Fibroblast of villous mesenchyme (primary cell): ENCODE results near the gene NPEPL1. TPM values are rescaled to one million over a fixed set of nuclear protein-coding genes. Genes with fewer than 3 reads are reported as not detected.

Experiments used
- DNase-seq: peaks from one replicate; pipeline ENCODE4 v3.0.0-alpha.2; 2010; ENCODE audit warnings: low read depth
- H3K4me3 ChIP-seq: 2 replicates; pipeline ENCODE4 v1.5.1; 2011; ENCODE audit warnings: low read depth, mild to moderate bottlenecking, low read length
- CTCF ChIP-seq: IDR thresholded peaks from 2 replicates; pipeline ENCODE4 v1.5.1; 2012; ENCODE audit warnings: low read depth, mild to moderate bottlenecking, low read length; ENCODE audit not compliant: insufficient read depth
- total RNA-seq: library from RNA; depleted of rRNA; stranded (reverse); fragments of >200 nt; gene quantifications from 2 replicates; pipeline ENCODE4 v1.2.3, GENCODE V29; 2012

NPEPL1 gene
- total RNA-seq, 1 donor: 23.7 TPM

GRCh38 chr20:58691773-58692578, 624 bp upstream of the NPEPL1 start:
- no peak for TF ChIP-seq CTCF
- H3K4me3 ChIP-seq: no peak overlapping the region
- DNase-seq: peak; percentile 78

GRCh38 chr20:58693226-58694006, 816 bp downstream of the NPEPL1 start:
- DNase-seq: peak; percentile 4

GRCh38 chr20:58694241-58695083, 1.9 kb downstream of the NPEPL1 start:
- no peak for DNase-seq
- no peak overlapping the region for H3K4me3 ChIP-seq
- no peak for TF ChIP-seq CTCF

More at GRCh38 chr20:58693226-58694006, 816 bp downstream of the NPEPL1 start:
- no peak for TF ChIP-seq CTCF
- peak overlapping the region; percentile 52 for H3K4me3 ChIP-seq

GRCh38 chr20:58695084-58695722, 2.6 kb downstream of the NPEPL1 start:
- no peak for DNase-seq
- TF ChIP-seq CTCF: no peak
- no peak overlapping the region for H3K4me3 ChIP-seq

- no peak overlapping the region for H3K4me3 ChIP-seq
- no peak for DNase-seq
- TF ChIP-seq CTCF: no peak
Measured at GRCh38 chr20:58695895-58696375, 3.3 kb downstream of the NPEPL1 start.

- no peak for DNase-seq
- no peak overlapping the region for H3K4me3 ChIP-seq
- TF ChIP-seq CTCF: no peak
Measured at GRCh38 chr20:58696411-58696961, 3.9 kb downstream of the NPEPL1 start.
